HG02678 (cell line): ENCODE results near the gene KIR3DL3.
"Not testable (repeated sequence)": the region's sequence is repeated elsewhere in the genome, so short reads cannot be mapped to it uniquely, and the experiment has no call there.

Source experiments
- ATAC-seq: cut with Tn5 transposase; IDR thresholded peaks from one replicate; pipeline ENCODE4 v1.9.1; 2021; ENCODE audit warnings: mild to moderate bottlenecking, moderate library complexity; ENCODE audit not compliant: unreplicated experiment

The KIR3DL3 gene

DNA sequence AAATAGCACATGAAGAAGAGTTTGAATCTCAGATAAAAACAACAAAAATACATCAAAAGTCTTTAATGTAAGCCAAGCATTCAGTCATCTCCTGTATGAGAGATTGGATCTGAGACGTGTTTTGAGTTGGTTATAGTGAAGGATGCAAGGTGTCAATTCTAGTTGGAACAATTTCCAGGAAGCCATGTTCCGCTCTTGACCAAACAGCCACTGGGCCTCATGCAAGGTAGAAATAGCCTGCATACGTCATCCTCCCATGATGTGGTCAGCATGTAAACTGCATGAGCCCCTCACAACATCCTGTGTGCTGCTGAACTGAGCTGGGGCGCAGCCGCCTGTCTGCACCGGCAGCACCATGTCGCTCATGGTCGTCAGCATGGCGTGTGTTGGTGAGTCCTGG lies at the start of gene KIR3DL3:
Gene KIR3DL3, plus strand, starts transcription at position 301 of the 400 bp plus-strand sequence. Its CDS starts 55 bp downstream, at position 356.
- no peak for ATAC-seq

DNA sequence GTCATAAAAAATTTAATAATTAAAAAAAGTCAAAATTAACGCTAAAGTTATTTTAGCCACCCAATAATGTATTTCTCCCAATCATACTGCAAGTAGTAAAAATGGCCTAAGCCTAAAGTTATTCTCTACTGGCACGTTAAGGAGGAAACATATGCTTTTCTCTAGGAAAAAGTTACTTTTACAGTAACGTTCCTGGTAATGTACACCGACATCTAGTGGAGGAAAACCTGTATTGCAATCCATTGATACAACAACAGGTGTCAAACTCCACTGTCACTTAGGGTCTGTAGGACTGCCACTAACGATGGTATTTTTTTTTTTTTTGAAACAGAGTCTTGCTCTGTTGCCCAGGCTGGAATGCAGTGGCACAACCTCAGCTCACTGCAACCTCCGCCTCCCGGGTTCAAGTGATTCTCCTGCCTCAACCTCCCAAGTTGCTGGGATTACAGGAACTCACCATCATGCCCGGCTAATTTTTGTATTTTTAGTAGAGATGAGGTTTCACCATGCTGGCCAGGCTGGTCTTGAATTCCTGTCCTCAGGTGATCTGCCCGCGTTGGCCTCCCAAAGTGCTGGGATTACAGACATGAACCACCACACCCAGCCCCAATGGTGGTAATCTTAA lies 47.9 kb upstream of the KIR3DL3 start:
- ATAC-seq = not testable (repeated sequence)

DNA sequence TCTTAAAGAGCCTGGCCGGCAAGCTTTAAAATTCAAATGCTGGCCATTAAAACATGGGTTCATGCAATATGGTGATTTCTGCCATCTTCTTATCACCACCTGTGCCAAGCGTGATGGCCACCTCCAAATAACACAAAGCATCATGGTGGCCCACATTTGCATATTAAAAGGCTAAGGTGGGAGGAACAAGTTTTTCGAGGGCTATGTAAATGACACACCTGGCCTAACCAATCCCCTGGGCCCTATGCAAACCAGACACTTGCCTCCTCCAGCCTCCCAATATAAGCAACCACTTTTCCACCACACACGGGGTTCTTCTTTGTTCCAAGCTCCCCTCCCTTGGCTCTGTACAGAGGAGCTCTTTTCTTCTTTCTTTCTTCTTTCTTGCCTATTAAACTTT lies 47.0 kb upstream of the KIR3DL3 start:
- ATAC-seq = no peak

DNA sequence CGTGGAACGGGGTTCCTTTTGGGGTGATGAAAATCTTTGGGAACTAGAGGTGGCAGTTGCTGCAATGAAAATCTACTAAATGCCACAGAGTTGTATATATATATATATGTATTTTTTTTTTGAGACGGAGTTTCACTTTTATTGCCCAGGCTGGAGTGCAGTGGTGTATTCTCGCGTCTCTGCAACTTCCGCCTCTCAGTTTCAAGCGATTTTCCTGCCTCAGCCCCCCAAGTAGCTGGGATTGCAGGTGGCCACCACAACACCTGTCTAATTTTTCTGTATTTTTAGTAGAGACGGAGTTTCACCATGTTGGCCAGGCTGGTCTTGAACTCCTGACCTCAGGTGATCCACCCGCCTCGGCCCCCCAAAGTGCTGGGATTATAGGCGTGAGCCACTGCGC lies 42.6 kb upstream of the KIR3DL3 start:
- ATAC-seq = not testable (repeated sequence)

DNA sequence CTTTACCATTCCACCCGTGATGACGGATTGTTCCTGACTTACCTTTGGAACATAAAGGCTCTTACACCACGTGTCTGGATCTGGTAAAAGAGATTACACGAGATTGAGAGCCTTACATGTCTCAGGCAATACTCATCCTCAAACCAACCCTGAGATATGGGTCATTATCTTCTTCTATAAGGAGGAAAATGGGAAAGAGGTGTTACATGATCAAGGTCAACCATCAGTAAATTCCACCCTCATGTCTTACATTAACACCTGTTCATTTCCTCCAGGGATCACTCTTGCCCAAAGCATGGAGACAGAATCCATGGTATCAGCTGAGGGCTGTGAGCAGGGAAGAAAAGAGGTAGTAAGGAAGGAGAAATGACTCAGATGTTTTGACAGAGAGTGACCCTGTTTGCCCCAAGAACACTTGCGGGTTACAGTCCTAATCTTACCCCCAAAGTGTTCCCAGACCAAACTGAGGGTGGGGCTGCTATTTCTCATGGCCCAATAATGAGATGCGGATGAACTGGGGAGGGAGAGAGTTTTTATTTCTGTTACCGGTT lies 41.9 kb upstream of the KIR3DL3 start:
- no peak for ATAC-seq

DNA sequence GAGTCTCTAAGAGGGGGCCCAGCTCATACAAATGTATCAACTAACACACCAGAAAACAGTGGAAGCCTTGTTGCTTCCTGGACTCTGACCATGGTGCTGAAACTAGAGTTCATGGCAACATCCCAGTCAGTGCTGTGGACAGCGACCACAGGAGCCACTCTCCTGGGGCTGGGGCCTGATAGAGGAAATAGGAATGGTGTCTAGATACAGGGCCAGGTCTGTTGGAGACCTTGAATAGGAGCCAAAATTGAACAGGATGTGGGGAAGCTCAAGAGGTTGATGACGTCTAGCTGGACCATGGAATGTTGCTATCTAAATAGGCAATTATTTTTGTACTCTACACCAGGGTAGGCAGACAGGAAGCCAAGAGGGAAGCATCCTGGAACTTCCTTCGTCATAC lies 39.7 kb upstream of the KIR3DL3 start:
- no peak for ATAC-seq

DNA sequence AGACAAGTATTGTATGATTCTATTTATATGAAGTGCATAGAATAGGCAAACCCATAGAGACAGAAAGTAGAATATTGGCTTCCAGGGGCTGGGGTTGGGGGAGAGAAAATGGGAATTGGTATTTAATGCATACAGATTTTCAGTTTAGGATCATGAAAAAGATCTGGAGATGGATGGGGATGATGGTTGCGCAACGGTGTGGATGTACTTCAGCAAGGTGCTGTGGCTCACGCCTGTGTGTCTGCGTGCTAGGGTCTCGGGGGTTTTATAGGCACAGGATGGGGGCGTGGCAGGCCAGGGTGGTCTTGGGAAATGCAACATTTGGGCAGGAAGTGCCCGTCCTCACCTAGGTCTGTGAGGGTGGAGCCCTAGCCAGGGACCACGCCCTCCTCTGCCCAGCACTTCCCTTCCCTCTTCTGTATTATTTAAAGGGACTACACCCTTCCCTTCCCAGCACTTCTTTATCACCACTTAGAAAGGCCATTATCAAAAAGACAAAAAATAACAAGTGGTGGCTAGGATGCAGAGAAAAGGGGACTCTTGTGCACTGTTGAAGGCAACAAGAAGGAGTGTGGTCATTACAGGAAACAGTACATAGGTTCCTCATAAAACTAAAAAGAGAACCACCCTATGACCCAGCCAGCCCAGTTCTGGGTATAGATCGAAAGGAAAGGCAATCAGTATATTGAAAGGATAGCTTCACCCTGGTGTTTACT lies 32.5 kb upstream of the KIR3DL3 start:
- ATAC-seq = no peak

DNA sequence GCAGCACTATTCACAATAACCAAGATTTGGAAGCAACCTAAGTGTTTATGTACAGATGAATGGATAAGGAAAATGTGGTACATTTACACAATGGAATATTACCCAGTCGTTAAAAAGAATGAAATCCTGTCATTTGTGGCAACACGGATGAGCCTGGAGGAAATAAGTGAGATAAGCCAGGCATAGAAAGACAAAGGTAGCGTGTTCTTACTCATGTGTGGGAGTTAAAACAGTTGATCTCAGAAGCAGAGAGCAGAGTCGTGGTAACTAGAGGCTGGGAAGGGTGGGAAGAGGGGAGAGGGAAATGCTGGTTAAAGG lies 32.0 kb upstream of the KIR3DL3 start:
- ATAC-seq = no peak

DNA sequence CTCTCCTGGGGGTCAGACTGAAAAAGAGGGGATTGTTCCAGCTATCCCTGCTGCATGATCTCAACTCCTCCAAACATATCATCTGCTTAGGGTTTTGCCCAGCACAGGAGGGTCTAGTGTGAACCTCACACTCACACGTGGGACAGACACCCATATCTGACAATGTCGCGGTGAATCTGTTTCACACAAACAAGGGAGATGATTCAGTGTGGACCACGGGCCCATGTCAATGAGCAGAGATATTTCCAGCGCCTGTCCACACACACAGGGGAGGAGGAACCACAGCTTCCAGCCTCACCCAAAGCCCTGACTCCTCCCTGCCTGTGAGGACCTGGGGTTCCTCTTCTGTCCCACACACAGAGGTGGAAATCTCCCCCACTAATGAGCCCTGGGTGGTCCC lies 29.6 kb upstream of the KIR3DL3 start:
- no peak for ATAC-seq

DNA sequence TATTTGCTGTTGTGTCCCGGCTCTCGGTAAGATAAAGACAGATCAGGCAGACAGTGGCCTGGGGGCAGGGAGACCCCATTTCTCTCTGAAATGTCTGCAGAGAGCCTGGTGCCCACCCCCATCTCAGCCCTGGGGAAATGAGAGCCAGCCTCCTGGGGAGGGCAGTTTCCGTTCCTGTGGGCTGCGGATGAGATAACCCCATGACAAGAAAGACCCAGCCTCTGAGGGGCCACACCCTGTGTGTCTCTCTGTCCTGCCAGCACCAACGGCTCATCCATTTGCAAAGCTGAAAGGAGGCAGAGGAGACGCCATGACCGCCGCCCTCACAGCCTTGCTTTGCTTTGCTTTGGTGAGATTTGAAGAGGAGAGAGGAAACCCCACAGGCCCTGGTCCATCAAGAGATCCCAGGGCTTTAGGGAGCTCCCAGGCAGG lies 28.1 kb upstream of the KIR3DL3 start:
- ATAC-seq = no peak

DNA sequence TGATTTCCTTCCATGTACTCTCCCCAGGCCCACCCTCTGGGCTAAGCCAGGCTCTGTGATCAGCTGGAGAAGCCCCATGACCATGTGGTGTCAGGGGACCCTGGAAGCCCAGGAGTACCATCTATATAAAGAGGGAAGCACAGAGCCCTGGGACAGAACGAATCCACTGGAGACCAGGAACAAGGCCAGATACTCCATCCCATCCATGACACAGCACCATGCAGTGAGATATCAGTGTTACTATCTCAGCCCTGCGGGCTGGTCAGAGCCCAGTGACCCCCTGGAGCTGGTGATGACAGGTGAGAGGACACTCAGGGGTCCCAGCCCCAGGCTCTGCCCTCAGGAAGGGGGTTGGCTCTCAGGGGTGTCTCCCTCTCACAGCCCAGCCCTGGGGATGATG lies 27.5 kb upstream of the KIR3DL3 start:
- no peak for ATAC-seq

DNA sequence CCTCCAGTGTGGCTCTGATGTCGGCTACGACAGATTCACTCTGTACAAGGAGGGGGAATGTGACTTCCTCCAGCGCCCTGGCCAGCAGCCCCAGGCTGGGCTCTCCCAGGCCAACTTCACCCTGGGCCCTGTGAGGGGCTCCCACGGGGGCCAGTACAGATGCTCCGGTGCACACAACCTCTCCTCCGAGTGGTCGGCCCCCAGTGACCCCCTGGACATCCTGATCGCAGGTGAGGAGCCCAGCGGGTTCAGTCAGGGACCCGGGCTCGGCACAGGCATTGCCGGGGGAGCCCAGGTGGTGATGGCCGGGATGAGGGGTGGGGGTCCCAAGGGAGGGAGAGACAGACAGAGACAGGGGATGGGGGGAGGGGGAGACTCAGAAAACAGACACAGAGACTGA lies 26.5 kb upstream of the KIR3DL3 start:
- ATAC-seq = not testable (repeated sequence)

DNA sequence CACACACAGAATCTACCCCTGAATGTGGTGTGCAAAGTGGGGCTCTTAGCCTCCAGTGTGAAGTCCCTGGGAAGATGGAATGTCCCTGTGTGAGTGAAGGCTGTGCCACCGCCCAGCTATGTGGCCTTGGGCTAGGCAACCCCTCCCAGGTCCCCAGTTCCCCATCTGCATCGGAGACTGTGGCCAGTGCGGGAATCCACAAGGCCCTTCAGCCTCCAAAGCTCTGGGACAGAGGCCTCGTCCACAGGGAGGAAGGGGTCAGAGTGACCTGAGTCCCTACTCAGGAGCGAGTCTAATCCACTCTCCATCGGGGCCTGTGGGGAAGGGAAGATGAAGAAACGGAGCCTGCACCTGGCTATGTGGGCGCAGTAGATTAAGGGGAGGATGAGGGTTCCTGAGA lies 19.3 kb upstream of the KIR3DL3 start:
- no peak for ATAC-seq

DNA sequence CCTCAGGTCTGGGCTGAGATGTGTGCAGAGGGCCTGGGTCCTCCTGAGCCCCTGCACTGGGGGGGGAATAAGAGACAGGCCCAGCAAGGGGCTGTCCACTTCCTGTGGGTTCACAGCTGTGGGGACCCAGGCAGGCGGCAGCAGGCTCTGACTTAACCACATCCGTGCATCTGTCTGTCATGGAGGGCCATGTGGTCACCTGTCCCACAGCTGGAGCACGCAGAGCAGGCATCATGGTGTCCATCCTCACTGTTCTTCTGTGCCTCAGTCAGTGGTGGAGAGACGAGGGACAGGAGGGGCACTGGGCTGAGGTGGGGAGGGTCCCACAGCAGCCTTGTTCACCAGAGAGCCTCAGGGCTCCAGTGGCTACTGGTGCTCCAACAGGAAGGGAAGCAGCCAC lies 16.3 kb upstream of the KIR3DL3 start:
- ATAC-seq = no peak

DNA sequence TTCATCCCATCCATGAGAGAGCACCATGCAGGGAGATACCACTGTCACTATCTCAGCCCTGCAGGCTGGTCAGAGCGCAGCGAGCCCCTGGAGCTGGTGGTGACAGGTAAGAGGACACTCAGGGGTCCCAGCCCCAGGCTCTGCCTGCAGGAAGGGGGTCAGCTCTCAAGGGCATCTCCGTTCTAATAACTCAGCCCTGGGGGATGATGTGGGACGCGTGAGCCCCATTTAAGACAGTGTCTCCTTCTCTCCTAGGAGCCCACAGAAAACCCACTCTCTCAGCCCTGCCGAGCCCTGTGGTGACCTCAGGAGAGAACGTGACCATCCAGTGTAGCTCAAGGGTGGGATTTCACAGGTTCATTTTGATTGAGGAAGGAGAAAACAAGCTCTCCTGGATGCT lies 15.5 kb upstream of the KIR3DL3 start:
- no peak for ATAC-seq

DNA sequence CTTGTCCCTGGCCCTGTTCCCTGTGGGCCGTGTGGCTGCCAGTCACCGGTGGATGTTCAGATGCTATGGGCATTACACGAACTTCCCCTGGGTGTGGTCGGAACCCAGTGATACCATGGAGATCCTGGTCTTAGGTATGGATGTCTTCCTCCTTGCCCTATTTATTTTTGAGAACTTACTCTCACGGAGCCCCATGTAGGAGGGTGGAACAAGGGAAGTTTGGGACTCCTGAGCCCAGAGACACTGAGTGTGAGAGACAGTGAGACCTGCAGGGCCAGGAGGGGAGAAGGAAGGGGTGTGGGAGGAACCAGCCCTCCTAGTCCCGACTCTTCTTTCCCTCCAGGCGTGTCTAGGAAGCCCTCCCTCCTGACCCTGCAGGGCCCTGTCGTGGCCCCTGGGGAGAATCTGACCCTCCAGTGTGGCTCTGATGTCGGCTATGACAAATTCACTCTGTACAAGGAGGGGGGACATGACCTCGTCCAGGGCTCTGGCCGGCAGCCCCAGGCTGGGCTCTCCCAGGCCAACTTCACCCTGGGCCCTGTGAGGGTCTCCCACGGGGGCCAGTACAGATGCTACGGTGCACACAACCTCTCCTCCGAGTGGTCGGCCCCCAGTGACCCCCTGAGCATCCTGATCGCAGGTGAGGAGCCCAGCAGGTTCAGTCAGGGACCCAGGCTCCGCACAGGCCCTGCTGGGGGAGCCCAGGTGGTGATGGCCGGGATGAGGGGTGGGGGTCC lies 14.9 kb upstream of the KIR3DL3 start:
- no peak for ATAC-seq

DNA sequence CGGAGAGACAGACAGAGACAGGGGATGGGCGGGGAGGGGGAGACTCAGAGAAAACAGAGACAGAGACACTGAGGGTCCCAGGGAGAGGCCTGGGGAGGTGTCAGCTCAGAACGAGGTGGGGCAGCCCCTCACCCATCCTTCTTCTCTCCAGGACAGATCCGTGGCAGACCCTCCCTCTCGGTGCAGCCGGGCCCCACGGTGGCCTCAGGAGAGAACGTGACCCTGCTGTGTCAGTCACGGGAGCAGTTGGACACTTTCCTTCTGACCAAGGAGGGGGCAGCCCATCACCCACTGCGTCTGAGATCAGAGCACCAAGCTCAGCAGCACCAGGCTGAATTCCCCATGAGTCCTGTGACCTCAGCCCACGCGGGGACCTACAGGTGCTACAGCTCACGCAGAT lies 14.3 kb upstream of the KIR3DL3 start:
- ATAC-seq = not testable (repeated sequence)

DNA sequence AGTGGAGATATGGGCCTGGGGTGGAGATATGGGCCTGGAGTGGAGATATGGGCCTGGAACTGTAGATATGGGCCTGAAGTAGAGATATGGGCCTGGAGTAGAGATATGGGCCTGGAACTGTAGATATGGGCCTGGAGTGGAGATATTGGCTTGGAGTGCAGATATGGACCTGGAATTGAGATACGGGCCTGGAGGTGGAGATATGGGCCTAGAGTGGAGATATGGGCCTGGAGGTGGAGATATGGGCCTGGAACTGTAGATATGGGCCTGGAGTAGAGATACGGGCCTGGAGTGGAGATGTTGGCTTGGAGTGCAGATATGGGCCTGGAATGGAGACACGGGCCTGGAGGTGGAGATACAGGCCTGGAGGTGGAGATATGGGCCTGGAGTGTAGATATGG lies 402 bp downstream of the KIR3DL3 start:
- ATAC-seq = no peak

DNA sequence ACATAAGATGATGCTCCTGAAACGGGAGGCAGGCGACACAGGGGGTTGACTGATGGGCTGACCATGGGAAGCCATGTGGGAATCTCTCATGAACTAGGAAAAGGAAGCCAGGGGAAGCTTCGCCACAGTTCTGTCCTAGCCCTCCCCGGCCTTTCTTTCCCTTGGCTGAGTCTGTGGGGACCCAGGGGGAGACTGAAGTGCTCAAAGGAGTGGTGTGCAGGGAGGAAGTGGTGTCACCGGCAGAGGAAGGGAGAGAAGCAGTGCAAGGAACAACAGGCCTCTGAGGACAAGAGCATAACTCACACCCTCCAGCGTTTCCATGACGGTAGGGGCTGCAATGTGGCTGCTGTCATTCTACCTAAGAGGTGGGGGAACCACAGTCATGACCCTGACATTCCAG lies 1.1 kb downstream of the KIR3DL3 start:
- no peak for ATAC-seq

DNA sequence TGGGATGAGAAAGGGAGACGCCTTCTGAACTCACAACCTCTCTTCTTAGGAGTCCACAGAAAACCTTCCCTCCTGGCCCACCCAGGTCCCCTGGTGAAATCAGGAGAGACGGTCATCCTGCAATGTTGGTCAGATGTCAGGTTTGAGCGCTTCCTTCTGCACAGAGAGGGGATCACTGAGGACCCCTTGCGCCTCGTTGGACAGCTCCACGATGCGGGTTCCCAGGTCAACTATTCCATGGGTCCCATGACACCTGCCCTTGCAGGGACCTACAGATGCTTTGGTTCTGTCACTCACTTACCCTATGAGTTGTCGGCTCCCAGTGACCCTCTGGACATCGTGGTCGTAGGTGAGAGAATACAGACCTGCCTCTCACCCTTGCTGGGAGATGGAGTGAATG lies 3.3 kb downstream of the KIR3DL3 start:
- ATAC-seq = no peak

DNA sequence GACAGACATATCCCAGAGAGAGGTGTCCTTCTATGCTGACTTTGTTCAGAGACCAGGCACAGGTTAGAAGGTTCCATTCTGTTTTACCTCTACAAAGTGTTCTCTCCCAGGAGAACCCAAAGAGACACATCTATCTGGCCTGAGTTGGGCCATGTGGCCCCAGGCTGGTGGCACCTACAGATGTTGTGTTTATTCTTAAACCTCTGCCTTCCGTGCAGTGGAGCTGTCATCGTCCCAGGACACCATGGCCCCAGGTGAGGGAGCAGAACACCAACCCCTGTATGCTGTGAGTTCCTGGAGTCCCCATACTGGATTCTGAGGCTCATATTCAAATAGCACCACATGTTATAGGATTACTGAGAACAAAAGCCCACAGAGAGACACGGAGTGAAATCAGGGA lies 3.9 kb downstream of the KIR3DL3 start:
- no peak for ATAC-seq
